Measurements from ENCODE around the gene C1QTNF9. TPM values are rescaled to one million over a fixed set of nuclear protein-coding genes. Genes with fewer than 3 reads are reported as not detected.
"Not testable (repeated sequence)": the region's sequence is repeated elsewhere in the genome, so short reads cannot be mapped to it uniquely, and the experiment has no call there.

The C1QTNF9 gene
- total and polyA plus RNA-seq, 4 experiments from 2014 or later: not detected

- Histone ChIP-seq H3K27ac (ENCODE audit: low read depth, low read length) (no peak overlapping the region), H3K4me1 (ENCODE audit: insufficient read depth, low read length) (no peaks in the 10 kb centered on the region), H3K9me3 (ENCODE audit: control insufficient read depth in 1 of 2, low read length in 2 of 2) (no peaks in the 10 kb centered on the region), H3K36me3 (ENCODE audit: insufficient read depth, low read length) (peaks cover 16% of the 10 kb centered on the region), H3K27me3 (ENCODE audit: insufficient read depth, low read length) (no peaks in the 10 kb centered on the region), H3K4me3 (ENCODE audit: low read length in 2 of 2) (no peak overlapping the region)
- no peaks in the 10 kb centered on the region for H3K27me3 Mint-ChIP-seq
- intact Hi-C loops (cut with micrococcal nuclease): loop anchor here (5.0 kb wide), 1 partner anchor 36 kb away; no protein-coding TSS in a partner anchor
- H3K9me3 Mint-ChIP-seq: no peaks in the 10 kb centered on the region
- H3K4me1 Mint-ChIP-seq: peaks cover 0 to 5% (median 2%) of the 10 kb centered on the region in 4 donors
- H3K36me3 Mint-ChIP-seq: peaks cover 28 to 31% of the 10 kb centered on the region in 2 donors
- no peak for DNase-seq
- ChIA-PET CTCF (ENCODE audit: partially characterized antibody) (no interaction called here), POLR2A (ENCODE audit: partially characterized antibody) (no interaction called here)
- no peak overlapping the region for H3K4me3 Mint-ChIP-seq
- H3K27ac Mint-ChIP-seq: no peak overlapping the region
Observed at GRCh38 chr13:24308068-24308445, 1.3 kb upstream of the C1QTNF9 start.

GRCh38 chr13:24308488-24309020, 826 bp upstream of the C1QTNF9 start:
- Mint-ChIP-seq H3K27ac (peak overlapping the region in 2 of 7 donors; percentile 25 to 37), H3K4me1 (peaks cover 0 to 5% (median 0%) of the 10 kb centered on the region in 4 donors), H3K36me3 (peaks cover 23 to 26% of the 10 kb centered on the region in 2 donors), H3K4me3 (peak overlapping the region in 1 of 8 donors; percentile 25), H3K9me3 (no peaks in the 10 kb centered on the region), H3K27me3 (no peaks in the 10 kb centered on the region)
- DNase-seq: no peak
- Histone ChIP-seq H3K4me3 (ENCODE audit: low read length in 2 of 2) (no peak overlapping the region), H3K27me3 (ENCODE audit: insufficient read depth, low read length) (no peaks in the 10 kb centered on the region), H3K36me3 (ENCODE audit: insufficient read depth, low read length) (peaks cover 11% of the 10 kb centered on the region), H3K4me1 (ENCODE audit: insufficient read depth, low read length) (no peaks in the 10 kb centered on the region), H3K27ac (ENCODE audit: low read depth, low read length) (no peak overlapping the region), H3K9me3 (ENCODE audit: control insufficient read depth in 1 of 2, low read length in 2 of 2) (no peaks in the 10 kb centered on the region)
- ChIA-PET POLR2A (ENCODE audit: partially characterized antibody) (no interaction called here), CTCF (ENCODE audit: partially characterized antibody) (no interaction called here)
- intact Hi-C loops (cut with micrococcal nuclease): loop anchor here (5.0 kb wide), 1 partner anchor 36 kb away; no protein-coding TSS in a partner anchor

GRCh38 chr13:24313439-24313838, 4.1 kb downstream of the C1QTNF9 start:
- Histone ChIP-seq H3K27ac (ENCODE audit: low read depth, low read length) (no peak overlapping the region), H3K9me3 (ENCODE audit: control insufficient read depth in 1 of 2, low read length in 2 of 2) (no peaks in the 10 kb centered on the region), H3K27me3 (ENCODE audit: insufficient read depth, low read length) (no peaks in the 10 kb centered on the region), H3K36me3 (ENCODE audit: insufficient read depth, low read length) (no peaks in the 10 kb centered on the region), H3K4me1 (ENCODE audit: insufficient read depth, low read length) (no peaks in the 10 kb centered on the region), H3K4me3 (ENCODE audit: low read length in 2 of 2) (no peak overlapping the region)
- Mint-ChIP-seq H3K4me3 (no peak overlapping the region), H3K36me3 (no peaks in the 10 kb centered on the region), H3K27ac (no peak overlapping the region), H3K27me3 (no peaks in the 10 kb centered on the region), H3K4me1 (peaks cover 0 to 3% (median 0%) of the 10 kb centered on the region in 4 donors), H3K9me3 (peaks cover 0 to 2% (median 0%) of the 10 kb centered on the region in 8 donors)
- no peak for DNase-seq
- ChIA-PET POLR2A (ENCODE audit: partially characterized antibody) (no interaction called here), CTCF (ENCODE audit: partially characterized antibody) (interaction anchor here (0.6 to 2.2 kb wide), 2 partner anchors 85 to 856 kb away, joined by 3 to 4 read pairs; no protein-coding TSS in a partner anchor)
- intact Hi-C loops (cut with micrococcal nuclease): no loop called here

- H3K4me1 ChIP-seq (ENCODE audit: insufficient read depth, low read length); intact Hi-C loops (cut with micrococcal nuclease); H3K4me1 Mint-ChIP-seq; H3K27me3 ChIP-seq (ENCODE audit: insufficient read depth, low read length); H3K27ac ChIP-seq (ENCODE audit: low read depth, low read length); DNase-seq; CTCF ChIA-PET (ENCODE audit: partially characterized antibody); H3K36me3 Mint-ChIP-seq; H3K4me3 ChIP-seq (ENCODE audit: low read length in 2 of 2); POLR2A ChIA-PET (ENCODE audit: partially characterized antibody); H3K27ac Mint-ChIP-seq; H3K4me3 Mint-ChIP-seq; H3K9me3 ChIP-seq (ENCODE audit: control insufficient read depth in 1 of 2, low read length in 2 of 2); H3K36me3 ChIP-seq (ENCODE audit: insufficient read depth, low read length); H3K27me3 Mint-ChIP-seq; H3K9me3 Mint-ChIP-seq: not testable (repeated sequence)
Observed at GRCh38 chr13:24317835-24318234, 8.5 kb downstream of the C1QTNF9 start.

GRCh38 chr13:24318878-24319277, 9.5 kb downstream of the C1QTNF9 start:
- H3K36me3 Mint-ChIP-seq; H3K4me1 Mint-ChIP-seq; H3K9me3 ChIP-seq (ENCODE audit: control insufficient read depth in 1 of 2, low read length in 2 of 2); H3K27ac ChIP-seq (ENCODE audit: low read depth, low read length); H3K4me3 Mint-ChIP-seq; H3K27me3 Mint-ChIP-seq; H3K4me3 ChIP-seq (ENCODE audit: low read length in 2 of 2); intact Hi-C loops (cut with micrococcal nuclease); H3K9me3 Mint-ChIP-seq; H3K4me1 ChIP-seq (ENCODE audit: insufficient read depth, low read length); DNase-seq; H3K27ac Mint-ChIP-seq; H3K27me3 ChIP-seq (ENCODE audit: insufficient read depth, low read length); CTCF ChIA-PET (ENCODE audit: partially characterized antibody); POLR2A ChIA-PET (ENCODE audit: partially characterized antibody); H3K36me3 ChIP-seq (ENCODE audit: insufficient read depth, low read length): not testable (repeated sequence)

GRCh38 chr13:24319641-24320040, 10.3 kb downstream of the C1QTNF9 start:
- POLR2A ChIA-PET (ENCODE audit: partially characterized antibody); intact Hi-C loops (cut with micrococcal nuclease); H3K27ac Mint-ChIP-seq; H3K27me3 ChIP-seq (ENCODE audit: insufficient read depth, low read length); H3K4me1 Mint-ChIP-seq; H3K4me3 ChIP-seq (ENCODE audit: low read length in 2 of 2); H3K4me1 ChIP-seq (ENCODE audit: insufficient read depth, low read length); H3K27ac ChIP-seq (ENCODE audit: low read depth, low read length); H3K9me3 ChIP-seq (ENCODE audit: control insufficient read depth in 1 of 2, low read length in 2 of 2); DNase-seq; H3K27me3 Mint-ChIP-seq; H3K4me3 Mint-ChIP-seq; H3K36me3 ChIP-seq (ENCODE audit: insufficient read depth, low read length); H3K36me3 Mint-ChIP-seq; H3K9me3 Mint-ChIP-seq; CTCF ChIA-PET (ENCODE audit: partially characterized antibody): not testable (repeated sequence)

GRCh38 chr13:24321416-24321815, 12.0 kb downstream of the C1QTNF9 start:
- H3K27ac Mint-ChIP-seq; H3K9me3 Mint-ChIP-seq; H3K4me1 ChIP-seq (ENCODE audit: insufficient read depth, low read length); H3K4me3 Mint-ChIP-seq; H3K4me3 ChIP-seq (ENCODE audit: low read length in 2 of 2); DNase-seq; H3K27me3 ChIP-seq (ENCODE audit: insufficient read depth, low read length); H3K36me3 ChIP-seq (ENCODE audit: insufficient read depth, low read length); POLR2A ChIA-PET (ENCODE audit: partially characterized antibody); H3K36me3 Mint-ChIP-seq; intact Hi-C loops (cut with micrococcal nuclease); H3K4me1 Mint-ChIP-seq; CTCF ChIA-PET (ENCODE audit: partially characterized antibody); H3K27ac ChIP-seq (ENCODE audit: low read depth, low read length); H3K9me3 ChIP-seq (ENCODE audit: control insufficient read depth in 1 of 2, low read length in 2 of 2): not testable (repeated sequence)
- H3K27me3 Mint-ChIP-seq: peaks cover 14% of the 10 kb centered on the region in 2 donors

GRCh38 chr13:24322470-24322869, 13.1 kb downstream of the C1QTNF9 start:
- H3K36me3 Mint-ChIP-seq; intact Hi-C loops (cut with micrococcal nuclease); H3K4me1 Mint-ChIP-seq; H3K27me3 ChIP-seq (ENCODE audit: insufficient read depth, low read length); CTCF ChIA-PET (ENCODE audit: partially characterized antibody); H3K27ac Mint-ChIP-seq; H3K9me3 Mint-ChIP-seq; H3K4me1 ChIP-seq (ENCODE audit: insufficient read depth, low read length); H3K9me3 ChIP-seq (ENCODE audit: control insufficient read depth in 1 of 2, low read length in 2 of 2); H3K36me3 ChIP-seq (ENCODE audit: insufficient read depth, low read length); DNase-seq; POLR2A ChIA-PET (ENCODE audit: partially characterized antibody); H3K4me3 ChIP-seq (ENCODE audit: low read length in 2 of 2); H3K4me3 Mint-ChIP-seq; H3K27ac ChIP-seq (ENCODE audit: low read depth, low read length): not testable (repeated sequence)
- H3K27me3 Mint-ChIP-seq: peaks cover 18% of the 10 kb centered on the region in 2 donors
